Left cardiac atrium (tissue), 4 donors: Measurements from ENCODE around the gene LRRK1. TPM values are rescaled to one million over a fixed set of nuclear protein-coding genes. Genes with fewer than 3 reads are reported as not detected.
A peak's percentile ranks its signal among the peaks of the same experiment; 100 is the strongest.

Source experiments
- ATAC-seq, 2 donors: fragments of 200-7000 bp; cut with Tn5 transposase; one replicate each; pipeline ENCODE4 v1.9.1; 2020; ENCODE audit warnings: mild to moderate bottlenecking in 2 of 2, moderate library complexity in 2 of 2
- DNase-seq: peaks from one replicate; pipeline ENCODE4 v3.0.0-alpha.2; 2020
- intact Hi-C, 2 donors: fragments of 100-400 bp; cut with DNase I; formaldehyde crosslinking; loops; one replicate each; pipeline versions ENCODE4 v1.14.1 to v1.15.1; 2022 to 2023
- total RNA-seq, 2 donors: library from RNA; stranded (reverse); fragmentation: NEBNext Ultra II Directional; extraction: Animal tissue kit (Norgen Biotek cat#: 25700); gene quantifications; one replicate each; pipeline ENCODE4 v1.2.1, GENCODE V29; 2021
- donor health status: DM: no; HTN: yes; CAD: no.
- donor health status: DM: no; HTN: yes; CAD: no; lungs with severe emphysema.
- donor health status: DM: yes; HTN: yes; CAD: no.
- donor health status: Dilated cardiomyopathy.

Gene LRRK1
- total RNA-seq, 2 donors from 2014 or later = 5.2 to 9.1 TPM

DNA sequence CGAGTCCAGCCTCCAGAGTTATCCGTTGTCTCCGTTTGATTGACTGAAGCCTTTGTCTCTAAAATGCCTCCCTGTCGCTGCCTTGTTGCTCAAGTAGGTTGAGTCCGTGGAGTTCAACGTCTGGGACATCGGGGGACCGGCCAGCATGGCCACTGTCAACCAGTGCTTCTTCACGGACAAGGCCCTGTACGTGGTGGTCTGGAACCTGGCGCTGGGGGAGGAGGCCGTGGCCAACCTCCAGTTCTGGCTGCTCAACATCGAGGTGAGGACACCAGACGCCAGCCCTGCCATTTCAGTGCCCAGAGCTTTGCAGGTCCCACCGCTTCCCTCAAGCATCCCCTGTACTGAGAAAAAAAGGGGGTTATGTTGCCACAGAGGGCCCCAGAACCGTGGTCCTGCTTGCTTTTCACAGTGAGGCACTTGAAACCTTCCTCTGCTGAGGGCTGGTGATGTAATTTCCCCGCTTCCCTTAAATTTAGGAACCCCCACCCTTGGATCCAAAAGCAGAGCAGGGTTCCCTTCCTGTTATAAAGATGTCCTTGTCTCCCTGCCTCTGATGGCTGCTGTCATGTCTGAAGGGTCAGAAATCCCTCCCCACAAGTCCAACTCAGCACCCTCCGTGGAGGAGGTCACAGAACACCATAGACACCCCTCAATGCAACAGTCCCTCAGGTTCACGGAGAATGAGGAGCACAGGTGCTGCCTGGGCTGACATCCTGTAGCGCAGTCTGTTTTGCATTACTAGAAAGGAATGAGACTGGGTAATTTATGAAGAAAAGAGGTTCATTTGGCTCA is 105.7 kb downstream of the LRRK1 start:
- intact Hi-C loops = loop anchor here in 1 of 2 donors (5.0 kb wide), 1 partner anchor 57 kb away; no protein-coding TSS in a partner anchor
- DNase-seq (no peak), ATAC-seq (no peak)

DNA sequence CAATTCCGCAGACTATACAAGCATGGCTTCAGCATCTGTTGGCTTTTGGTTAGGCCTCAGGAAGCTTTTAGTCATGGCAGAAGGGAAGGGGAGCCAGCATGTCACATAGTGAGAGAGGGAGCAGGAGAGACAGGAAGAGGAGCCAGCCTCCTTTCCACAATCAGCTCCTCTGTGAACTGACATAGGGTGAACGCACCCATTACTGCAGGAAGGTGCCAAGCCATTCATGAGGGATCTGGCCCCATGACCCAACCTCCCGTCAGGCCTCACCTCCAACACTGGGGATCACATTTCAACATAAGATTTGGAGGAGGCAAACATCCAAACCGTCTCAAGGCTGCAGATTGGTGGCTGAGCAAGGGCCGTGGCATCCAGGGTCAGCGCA is 106.3 kb downstream of the LRRK1 start:
- intact Hi-C loops = loop anchor here in 1 of 2 donors (5.0 kb wide), 1 partner anchor 57 kb away; no protein-coding TSS in a partner anchor
- ATAC-seq = no peak
- no peak for DNase-seq

DNA sequence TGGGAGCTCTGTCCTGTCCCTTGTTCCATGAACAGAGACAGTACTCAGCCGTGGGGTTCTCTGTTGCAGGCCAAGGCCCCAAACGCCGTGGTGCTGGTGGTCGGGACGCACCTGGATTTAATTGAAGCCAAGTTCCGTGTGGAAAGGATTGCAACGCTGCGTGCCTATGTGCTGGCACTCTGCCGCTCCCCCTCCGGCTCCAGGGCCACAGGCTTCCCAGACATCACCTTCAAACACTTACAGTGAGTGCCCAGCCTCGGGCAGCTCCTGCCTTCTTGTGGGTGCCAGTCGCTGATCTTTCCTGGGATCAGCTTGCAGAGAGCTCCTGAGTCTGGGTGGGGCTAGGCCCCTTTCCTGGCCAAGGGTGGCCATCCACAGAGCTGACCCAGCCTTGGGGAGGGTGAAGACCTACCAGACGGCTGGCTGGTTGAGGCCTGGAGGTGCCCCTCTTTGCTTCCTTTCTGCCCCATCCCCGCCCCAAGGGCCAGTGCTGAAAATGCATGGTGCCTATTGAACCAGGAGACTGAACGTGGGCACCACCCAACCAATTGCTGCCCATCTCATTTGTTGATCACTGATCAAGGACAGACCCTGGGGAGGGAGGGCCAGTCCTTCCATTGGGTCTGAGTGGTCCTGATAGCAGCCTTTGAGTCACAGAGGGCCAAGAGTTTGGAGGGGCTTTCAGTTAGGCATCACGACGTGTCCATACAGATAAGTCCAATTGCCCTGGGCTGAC is 106.9 kb downstream of the LRRK1 start:
- ATAC-seq (no peak), DNase-seq (no peak)
- intact Hi-C loops = loop anchor here in 1 of 2 donors (5.0 kb wide), 1 partner anchor 56 kb away; no protein-coding TSS in a partner anchor

DNA sequence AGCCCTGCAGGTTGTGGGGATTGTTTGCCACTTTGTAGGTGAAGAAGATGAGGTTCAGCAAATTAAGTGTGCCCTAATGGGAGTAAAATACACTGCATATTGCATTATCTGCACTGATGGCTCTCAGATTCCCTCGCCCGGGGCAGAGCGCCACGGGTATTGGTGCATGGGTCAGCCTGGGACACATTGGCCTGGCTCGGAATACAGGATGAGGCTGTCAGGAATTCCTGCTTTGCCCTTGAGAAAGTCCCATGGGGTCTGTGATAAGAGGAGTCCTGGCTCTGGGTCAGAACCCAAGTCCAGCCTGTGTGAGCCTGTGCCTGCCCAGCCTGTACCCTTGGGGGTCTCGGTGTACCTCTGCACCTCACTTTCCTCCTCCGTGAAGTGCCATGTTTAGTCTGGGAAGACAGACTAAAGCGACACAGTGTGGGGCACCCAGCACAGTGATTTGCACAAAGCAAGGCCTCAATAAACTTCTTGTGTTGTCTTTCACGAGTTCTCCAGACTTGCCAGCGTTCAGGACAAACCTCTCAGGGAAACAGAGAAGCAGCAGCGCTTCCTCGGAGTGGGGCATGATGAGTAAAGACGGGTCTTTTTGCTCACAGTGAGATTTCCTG is 107.6 kb downstream of the LRRK1 start:
- intact Hi-C loops = loop anchor here in 1 of 2 donors (5.0 kb wide), 1 partner anchor 56 kb away; no protein-coding TSS in a partner anchor
- DNase-seq = peak; percentile 54
- ATAC-seq = peak; percentile 11 to 83

- no peak for ATAC-seq
- no peak for DNase-seq
- intact Hi-C loops = loop anchor here in 1 of 2 donors (5.0 kb wide), 1 partner anchor 55 kb away; no protein-coding TSS in a partner anchor
Observed at GRCh38 chr15:101027273-101027901, 108.2 kb downstream of the LRRK1 start.

DNA sequence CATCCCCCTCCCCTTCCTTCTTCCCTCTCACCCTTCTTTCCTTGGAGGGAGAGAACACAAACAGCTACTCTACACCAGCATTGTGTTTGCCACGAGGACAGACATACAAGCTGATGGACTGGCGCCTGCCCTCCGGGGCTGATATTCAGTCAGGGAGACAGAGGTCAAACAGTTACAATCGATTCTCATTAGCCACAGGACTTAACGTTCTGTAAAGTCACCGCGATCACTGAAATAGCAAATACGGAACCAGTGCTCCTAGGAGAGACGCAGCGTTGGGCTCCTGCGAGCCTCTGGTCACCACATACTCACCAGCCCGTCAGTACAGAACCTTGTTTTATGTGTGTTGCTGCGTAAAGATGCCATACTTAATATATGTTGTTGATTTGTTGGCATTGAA is 108.8 kb downstream of the LRRK1 start:
- DNase-seq (no peak), ATAC-seq (no peak)
- intact Hi-C loops = loop anchor here in 1 of 2 donors (5.0 kb wide), 1 partner anchor 54 kb away; no protein-coding TSS in a partner anchor

GRCh38 chr15:101028321-101028720 is 109.2 kb downstream of the LRRK1 start:
- no peak for ATAC-seq
- intact Hi-C loops = loop anchor here in 1 of 2 donors (5.0 kb wide), 1 partner anchor 54 kb away; no protein-coding TSS in a partner anchor
- DNase-seq = no peak

- DNase-seq (no peak), ATAC-seq (no peak)
- intact Hi-C loops = loop anchor here in 1 of 2 donors (5.0 kb wide), 1 partner anchor 53 kb away; no protein-coding TSS in a partner anchor
Observed at GRCh38 chr15:101028772-101029438, 109.7 kb downstream of the LRRK1 start.

DNA sequence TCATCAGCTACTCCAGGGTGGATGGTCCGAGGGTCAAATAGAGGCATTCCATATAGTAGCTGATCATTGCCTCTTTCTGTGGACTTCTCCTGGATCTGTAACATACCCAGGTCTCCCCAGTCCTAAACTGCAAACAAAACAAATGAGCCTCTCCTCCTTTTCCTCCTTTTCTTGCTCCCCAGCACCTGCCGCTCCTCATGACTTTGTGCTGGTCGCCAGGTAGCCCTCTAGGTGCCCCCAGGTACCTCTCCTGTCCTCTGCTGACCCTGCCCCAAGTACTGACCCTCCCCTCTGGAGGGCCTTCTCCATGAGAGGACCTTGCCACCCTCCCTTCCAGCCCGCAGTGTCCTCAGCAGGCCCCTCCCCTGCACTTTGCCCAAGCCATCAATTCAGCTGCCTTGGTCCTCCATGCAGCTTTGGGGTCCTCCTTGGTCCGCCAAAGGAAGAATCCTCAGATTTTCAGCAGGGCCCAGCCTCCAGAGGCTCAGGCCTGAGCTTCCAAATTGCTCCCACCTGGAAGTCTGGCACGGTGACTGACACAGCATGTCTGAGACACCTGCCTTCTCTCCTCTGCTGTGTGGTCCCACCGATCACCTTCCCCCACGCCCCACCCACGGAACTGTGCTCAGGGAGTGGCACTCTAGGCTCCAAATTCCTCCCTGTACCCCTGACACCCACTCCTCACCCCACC is 111.0 kb downstream of the LRRK1 start:
- ATAC-seq = no peak

DNA sequence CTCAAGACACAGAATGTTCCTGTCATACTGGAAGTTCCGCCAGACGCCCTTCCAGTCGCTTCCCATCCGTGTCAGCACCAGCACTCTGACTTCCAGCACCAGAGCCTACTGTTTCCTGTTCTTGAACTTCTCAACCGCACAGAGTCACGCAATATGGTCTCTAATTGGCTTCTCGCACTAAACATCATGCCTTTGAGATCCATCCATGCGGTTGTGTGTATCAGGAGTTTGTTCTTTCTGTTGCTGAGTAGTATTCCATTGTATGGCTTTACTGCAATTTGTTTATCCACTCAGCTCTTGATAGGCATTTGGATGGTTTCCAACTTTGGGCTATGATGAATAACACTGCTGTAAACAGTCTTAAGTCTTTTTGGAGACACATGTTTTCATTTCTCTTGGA is 112.1 kb downstream of the LRRK1 start:
- intact Hi-C loops = no loop called here
- no peak for DNase-seq
- peak in 1 of 2 donors; percentile 16 for ATAC-seq

More for the DNA sequence above, 111.0 kb downstream of the LRRK1 start:
- intact Hi-C loops = loop anchor here in 1 of 2 donors (5.0 kb wide), 1 partner anchor 52 kb away; no protein-coding TSS in a partner anchor
- no peak for DNase-seq

DNA sequence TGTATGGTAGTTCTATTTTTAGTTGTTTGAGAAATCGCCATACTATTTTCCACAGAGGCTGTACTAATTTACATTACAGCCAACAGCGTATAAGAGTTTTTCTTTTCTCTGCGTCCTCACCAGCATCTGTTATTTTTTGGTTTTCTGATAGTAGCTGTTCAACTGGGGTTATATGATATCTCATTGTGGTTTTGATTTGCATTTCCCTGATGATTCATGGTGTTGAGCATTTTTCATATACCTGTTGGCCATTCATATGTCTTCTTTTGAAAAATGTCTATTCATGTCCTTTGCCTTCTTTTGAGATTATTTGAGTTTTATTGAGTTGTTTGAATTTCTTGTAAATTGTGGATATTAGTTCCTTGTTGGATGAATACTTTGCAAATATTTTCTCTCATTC is 114.6 kb downstream of the LRRK1 start:
- DNase-seq (no peak), ATAC-seq (no peak)
- intact Hi-C loops = no loop called here

GRCh38 chr15:101035611-101036010 is 116.5 kb downstream of the LRRK1 start:
- ATAC-seq (no peak), DNase-seq (no peak)
- intact Hi-C loops = no loop called here

GRCh38 chr15:101036189-101036588 is 117.0 kb downstream of the LRRK1 start:
- no peak for ATAC-seq
- intact Hi-C loops = no loop called here
- no peak for DNase-seq

GRCh38 chr15:101037090-101037830 is 118.1 kb downstream of the LRRK1 start:
- ATAC-seq = no peak
- no peak for DNase-seq
- intact Hi-C loops = no loop called here

DNA sequence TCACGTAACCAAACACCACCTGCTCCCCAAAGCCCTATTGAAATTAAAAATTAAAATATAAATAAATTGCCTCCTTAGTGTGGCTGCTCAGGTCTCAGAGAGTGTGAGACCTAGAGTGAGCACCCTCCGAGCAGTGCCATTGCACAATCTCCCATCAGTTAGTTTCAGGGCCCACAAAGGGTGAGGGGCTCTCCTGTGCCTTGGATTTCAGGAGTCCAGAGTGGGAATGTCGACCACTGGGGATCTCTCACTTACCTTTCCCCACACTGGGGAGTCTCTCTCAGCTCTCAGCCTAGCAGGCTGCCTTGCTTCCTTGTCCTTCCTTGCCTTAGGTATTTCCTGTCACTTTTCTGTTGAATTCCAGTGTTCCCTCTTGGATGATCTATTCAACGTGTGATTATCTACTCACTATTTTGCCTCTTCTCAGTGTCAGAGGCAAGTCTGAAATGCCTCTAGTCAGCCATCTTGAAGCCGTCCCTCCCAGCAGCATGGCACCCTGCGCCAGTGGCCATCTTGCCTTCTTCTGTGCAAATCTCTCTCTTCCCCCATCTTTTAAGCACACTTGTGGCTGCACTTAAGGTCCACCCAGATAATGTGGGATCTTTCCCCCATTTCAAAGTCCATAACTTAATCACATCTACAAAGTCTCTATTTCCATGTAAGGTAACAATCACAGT is 119.3 kb downstream of the LRRK1 start:
- intact Hi-C loops = no loop called here
- ATAC-seq = no peak
- no peak for DNase-seq

- intact Hi-C loops = no loop called here
- ATAC-seq (peak in 1 of 2 donors; percentile 91), DNase-seq (no peak)
Observed at GRCh38 chr15:101039461-101039860, 120.3 kb downstream of the LRRK1 start.

GRCh38 chr15:101042320-101042719 is 123.2 kb downstream of the LRRK1 start:
- intact Hi-C loops = no loop called here
- ATAC-seq (no peak), DNase-seq (no peak)
